MM.1S (cell line): Measurements from ENCODE around the gene KIF14.
"Not testable (repeated sequence)": the region's sequence is repeated elsewhere in the genome, so short reads cannot be mapped to it uniquely, and the experiment has no call there.

Experiments
- DNase-seq: peaks from one replicate; pipeline ENCODE4 v3.0.0-alpha.2; 2015
- H2AFZ ChIP-seq: fragments of 300-600 bp; sonication (generic); 2 replicates; pipeline ENCODE4 v1.6.0; 2016; ENCODE audit warnings: antibody characterized with exemption, low read length
- H3F3A ChIP-seq: fragments of 300-600 bp; sonication (generic); 2 replicates; pipeline ENCODE4 v1.6.1; 2016; ENCODE audit warnings: mild to moderate bottlenecking, antibody characterized with exemption, low read length, moderate library complexity, mixed read lengths; ENCODE audit not compliant: insufficient read depth
- H3K27ac ChIP-seq: fragments of 300-600 bp; sonication (generic); 2 replicates; pipeline ENCODE4 v1.5.1; 2016; ENCODE audit warnings: mild to moderate bottlenecking, low read length
- H3K27me3 ChIP-seq: fragments of 300-600 bp; sonication (generic); replicated peaks from 2 replicates; pipeline ENCODE4 v1.6.0; 2016; ENCODE audit warnings: low read length; ENCODE audit not compliant: insufficient read depth
- H3K36me3 ChIP-seq: fragments of 300-600 bp; sonication (generic); replicated peaks from 2 replicates; pipeline ENCODE4 v1.6.1; 2016; ENCODE audit warnings: mild to moderate bottlenecking, low read length, mixed read lengths; ENCODE audit not compliant: insufficient read depth
- H3K4me1 ChIP-seq: fragments of 300-600 bp; sonication (generic); 2 replicates; pipeline ENCODE4 v1.6.1; 2016; ENCODE audit warnings: low read length, mixed read lengths
- H3K4me2 ChIP-seq: fragments of 300-600 bp; sonication (generic); 2 replicates; pipeline ENCODE4 v1.6.0; 2016; ENCODE audit warnings: low read depth, low read length
- H3K4me3 ChIP-seq: fragments of 300-600 bp; sonication (generic); 2 replicates; pipeline ENCODE4 v1.5.1; 2016; ENCODE audit warnings: low read length, mixed read lengths
- H3K79me2 ChIP-seq: fragments of 300-600 bp; sonication (generic); 2 replicates; pipeline ENCODE4 v1.6.1; 2016; ENCODE audit warnings: mixed run types, low read length, mixed read lengths
- H3K9ac ChIP-seq: fragments of 300-600 bp; sonication (generic); 2 replicates; pipeline ENCODE4 v1.6.1; 2016; ENCODE audit warnings: low read length, mixed read lengths
- H3K9me2 ChIP-seq: fragments of 300-600 bp; sonication (generic); replicated peaks from 2 replicates; pipeline ENCODE4 v1.6.1; 2016; ENCODE audit warnings: mild to moderate bottlenecking, low read length, mixed read lengths; ENCODE audit not compliant: insufficient read depth
- H3K9me3 ChIP-seq: fragments of 300-600 bp; sonication (generic); replicated peaks from 2 replicates; pipeline ENCODE4 v1.6.1; 2016; ENCODE audit warnings: mild to moderate bottlenecking, low read length, mixed read lengths; ENCODE audit not compliant: insufficient read depth
- H4K20me1 ChIP-seq: fragments of 300-600 bp; sonication (generic); 2 replicates; pipeline ENCODE4 v1.6.1; 2016; ENCODE audit warnings: mild to moderate bottlenecking, low read length, moderate library complexity, mixed read lengths; ENCODE audit not compliant: insufficient read depth
- CTCF ChIP-seq: fragments of 300-600 bp; sonication (generic); IDR thresholded peaks from 2 replicates; pipeline ENCODE4 v1.5.1; 2016; ENCODE audit warnings: antibody characterized with exemption, low read length, mixed read lengths
- EZH2 ChIP-seq: fragments of 300-600 bp; sonication (generic); optimal IDR thresholded peaks from 2 replicates; pipeline ENCODE3; 2017; ENCODE audit warnings: low read depth, mild to moderate bottlenecking, antibody characterized with exemption, low read length, mixed read lengths
- EZH2phosphoT487 ChIP-seq: fragments of 300-600 bp; sonication (generic); IDR thresholded peaks from 2 replicates; pipeline ENCODE4 v1.6.1; 2018; ENCODE audit warnings: antibody characterized with exemption, low read length

The KIF14 gene

GRCh38 chr1:200556002-200556401 is 64.5 kb downstream of the KIF14 start:
- Histone ChIP-seq H3K9me2 (no peaks in the 10 kb centered on the region), H3K4me3 (no peak overlapping the region), H4K20me1 (no peaks in the 10 kb centered on the region), H3K79me2 (no peaks in the 10 kb centered on the region), H3K9me3 (no peaks in the 10 kb centered on the region), H2AFZ (no peak overlapping the region), H3K4me1 (no peaks in the 10 kb centered on the region), H3K36me3 (no peaks in the 10 kb centered on the region; the same call in 1 of the 2 replicates), H3K27ac (no peak overlapping the region), H3K4me2 (no peak overlapping the region), H3K27me3 (no peaks in the 10 kb centered on the region), H3F3A (no peaks in the 10 kb centered on the region), H3K9ac (no peak overlapping the region)
- no peak for TF ChIP-seq CTCF
- no peak for TF ChIP-seq EZH2phosphoT487
- no peak for TF ChIP-seq EZH2
- DNase-seq = no peak

DNA sequence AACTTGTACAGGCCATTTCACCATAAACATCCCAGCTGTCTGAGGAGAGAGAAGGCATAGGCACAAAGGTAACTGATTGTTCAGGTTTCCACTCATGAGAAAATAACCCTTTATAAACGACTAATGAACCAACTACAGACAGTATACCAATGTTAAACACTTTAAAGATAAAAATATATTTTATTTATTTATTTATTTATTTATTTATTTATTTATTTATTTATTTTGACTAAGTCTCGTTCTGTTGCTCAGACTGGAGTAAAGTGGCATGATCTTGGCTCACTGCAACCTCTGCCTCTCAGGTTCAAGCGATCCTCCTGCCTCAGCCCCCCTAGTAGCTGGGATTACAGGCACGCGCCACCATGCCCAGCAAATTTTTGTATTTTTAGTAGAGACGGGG is 67.8 kb downstream of the KIF14 start:
- not testable (repeated sequence) for H3K27me3 ChIP-seq, H2AFZ ChIP-seq, H3K4me1 ChIP-seq, H3K79me2 ChIP-seq, H3K27ac ChIP-seq, H3F3A ChIP-seq, H3K9ac ChIP-seq, DNase-seq, H3K4me2 ChIP-seq, H3K36me3 ChIP-seq, H3K9me2 ChIP-seq, H3K4me3 ChIP-seq, H4K20me1 ChIP-seq, H3K9me3 ChIP-seq

GRCh38 chr1:200550367-200550766 is 70.2 kb downstream of the KIF14 start:
- no peak for TF ChIP-seq EZH2phosphoT487
- TF ChIP-seq EZH2 = no peak
- no peak for TF ChIP-seq CTCF
- no peak overlapping the region for H2AFZ ChIP-seq
- H3K4me3 ChIP-seq = no peak overlapping the region
- H3K9me3 ChIP-seq = no peaks in the 10 kb centered on the region
- H3K27me3 ChIP-seq = no peaks in the 10 kb centered on the region
- no peak for DNase-seq
- H3K79me2 ChIP-seq = no peaks in the 10 kb centered on the region
- H3K27ac ChIP-seq = no peak overlapping the region
- H4K20me1 ChIP-seq = no peaks in the 10 kb centered on the region
- no peak overlapping the region for H3K4me2 ChIP-seq
- H3K9ac ChIP-seq = no peak overlapping the region
- no peaks in the 10 kb centered on the region for H3F3A ChIP-seq
- no peaks in the 10 kb centered on the region for H3K4me1 ChIP-seq
- no peaks in the 10 kb centered on the region for H3K9me2 ChIP-seq
- no peaks in the 10 kb centered on the region; the same call in 1 of the 2 replicates for H3K36me3 ChIP-seq

DNA sequence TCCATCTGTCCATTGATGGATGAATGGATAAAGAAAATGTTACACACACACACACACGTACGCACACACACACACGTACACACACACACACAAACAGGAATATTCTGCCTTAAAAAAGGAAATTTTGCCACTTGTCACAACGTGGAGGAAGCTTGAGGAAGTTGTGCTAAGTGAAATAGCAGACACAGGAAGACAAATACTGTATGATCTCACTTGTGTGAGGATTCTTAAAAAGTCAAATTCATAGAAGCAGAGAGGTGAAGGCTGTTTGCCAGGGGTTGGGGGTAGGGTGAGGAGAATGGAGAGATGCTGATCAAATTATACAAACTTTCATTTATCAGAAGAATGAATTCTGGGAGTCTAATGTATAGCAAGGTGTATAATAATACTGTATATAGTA is 73.2 kb downstream of the KIF14 start:
- Histone ChIP-seq H3K9me2 (no peaks in the 10 kb centered on the region), H3K9me3 (no peaks in the 10 kb centered on the region), H3K36me3 (no peaks in the 10 kb centered on the region), H3K9ac (no peak overlapping the region), H3K27ac (no peak overlapping the region), H3F3A (no peaks in the 10 kb centered on the region), H3K79me2 (no peaks in the 10 kb centered on the region), H2AFZ (no peak overlapping the region), H3K4me3 (no peak overlapping the region), H3K27me3 (no peaks in the 10 kb centered on the region), H3K4me1 (no peaks in the 10 kb centered on the region), H4K20me1 (no peaks in the 10 kb centered on the region), H3K4me2 (no peak overlapping the region)
- TF ChIP-seq EZH2phosphoT487 = no peak
- TF ChIP-seq EZH2 = no peak
- TF ChIP-seq CTCF = no peak
- DNase-seq = no peak
